ENCODE measurements around the gene IRAK1. TPM values are rescaled to one million over a fixed set of nuclear protein-coding genes. Genes with fewer than 3 reads are reported as not detected.

Gene IRAK1
- total RNA-seq, 2 donors from 2014 or later: 71.0 to 83.9 TPM

DNA sequence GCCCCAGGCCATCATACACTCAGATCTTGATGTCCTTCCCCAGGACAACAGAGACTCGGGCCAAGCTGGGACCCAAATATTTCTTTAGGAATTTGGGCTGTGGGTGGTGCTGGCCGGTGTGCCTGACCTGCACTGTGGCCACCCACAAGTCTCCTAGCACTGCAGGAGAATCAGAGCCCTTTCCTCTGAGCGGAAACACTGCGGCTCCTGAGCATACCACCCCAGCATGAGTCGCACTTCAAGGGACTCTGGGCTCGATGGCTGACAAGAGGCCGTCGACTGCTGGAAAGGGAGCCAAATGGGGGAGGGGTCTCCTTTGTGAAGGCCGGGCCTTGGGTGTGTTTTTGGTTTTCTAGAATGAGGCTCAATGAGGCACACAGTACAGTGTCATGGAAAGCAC, 13.0 kb upstream of the IRAK1 start:
- Histone ChIP-seq H3K4me3 (no peak overlapping the region), H3K36me3 (peaks cover 12% of the 10 kb centered on the region), H3K4me1 (ENCODE audit: control insufficient read depth in 1 of 2, low read depth in 2 of 2) (peaks cover 2 to 15% of the 10 kb centered on the region in 2 donors), H3K27ac (no peak overlapping the region), H3K27me3 (replicated peaks; ENCODE audit: insufficient read depth) (no peaks in the 10 kb centered on the region), H3K9me3 (no peaks in the 10 kb centered on the region)
- DNase-seq (ENCODE audit: low spot score) (no peak), ATAC-seq (ENCODE audit: insufficient number of reproducible peaks, low FRiP score, low read depth) (no peak)
- TF ChIP-seq, protein P1, sequence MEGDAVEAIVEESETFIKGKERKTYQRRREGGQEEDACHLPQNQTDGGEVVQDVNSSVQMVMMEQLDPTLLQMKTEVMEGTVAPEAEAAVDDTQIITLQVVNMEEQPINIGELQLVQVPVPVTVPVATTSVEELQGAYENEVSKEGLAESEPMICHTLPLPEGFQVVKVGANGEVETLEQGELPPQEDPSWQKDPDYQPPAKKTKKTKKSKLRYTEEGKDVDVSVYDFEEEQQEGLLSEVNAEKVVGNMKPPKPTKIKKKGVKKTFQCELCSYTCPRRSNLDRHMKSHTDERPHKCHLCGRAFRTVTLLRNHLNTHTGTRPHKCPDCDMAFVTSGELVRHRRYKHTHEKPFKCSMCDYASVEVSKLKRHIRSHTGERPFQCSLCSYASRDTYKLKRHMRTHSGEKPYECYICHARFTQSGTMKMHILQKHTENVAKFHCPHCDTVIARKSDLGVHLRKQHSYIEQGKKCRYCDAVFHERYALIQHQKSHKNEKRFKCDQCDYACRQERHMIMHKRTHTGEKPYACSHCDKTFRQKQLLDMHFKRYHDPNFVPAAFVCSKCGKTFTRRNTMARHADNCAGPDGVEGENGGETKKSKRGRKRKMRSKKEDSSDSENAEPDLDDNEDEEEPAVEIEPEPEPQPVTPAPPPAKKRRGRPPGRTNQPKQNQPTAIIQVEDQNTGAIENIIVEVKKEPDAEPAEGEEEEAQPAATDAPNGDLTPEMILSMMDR (IDR thresholded peaks at IDR 0.05): no peak

DNA sequence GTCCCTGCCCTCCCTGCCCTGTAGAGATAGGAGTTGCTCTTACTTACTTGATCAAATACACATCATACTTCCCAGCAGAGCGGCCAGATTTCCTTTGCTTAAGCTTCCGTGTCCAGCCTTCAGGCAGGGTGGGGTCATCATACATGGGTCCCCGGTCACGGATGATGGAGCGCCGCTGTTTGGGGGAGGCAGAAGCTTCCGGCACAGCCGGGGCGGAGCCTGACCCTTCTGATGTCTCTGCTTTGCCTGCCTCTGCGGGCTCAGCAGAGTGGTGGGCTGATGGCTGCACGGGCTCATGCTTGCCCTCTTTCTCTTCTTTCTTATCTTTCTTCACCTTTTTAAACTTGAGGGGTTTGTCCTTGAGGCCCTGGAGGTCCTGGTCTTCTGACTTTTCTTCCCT, 12.5 kb upstream of the IRAK1 start:
- ATAC-seq (ENCODE audit: insufficient number of reproducible peaks, low FRiP score, low read depth) (no peak), DNase-seq (ENCODE audit: low spot score) (no peak)
- H3K4me3 ChIP-seq: no peak overlapping the region
- no peak overlapping the region for H3K27ac ChIP-seq
- H3K9me3 ChIP-seq: no peaks in the 10 kb centered on the region
- H3K27me3 ChIP-seq (replicated peaks; ENCODE audit: insufficient read depth): no peaks in the 10 kb centered on the region
- H3K36me3 ChIP-seq: peaks cover 12% of the 10 kb centered on the region
- peaks cover 2 to 15% of the 10 kb centered on the region in 2 donors for H3K4me1 ChIP-seq (ENCODE audit: control insufficient read depth in 1 of 2, low read depth in 2 of 2)
- TF ChIP-seq, protein P1 (IDR thresholded peaks at IDR 0.05): no peak

DNA sequence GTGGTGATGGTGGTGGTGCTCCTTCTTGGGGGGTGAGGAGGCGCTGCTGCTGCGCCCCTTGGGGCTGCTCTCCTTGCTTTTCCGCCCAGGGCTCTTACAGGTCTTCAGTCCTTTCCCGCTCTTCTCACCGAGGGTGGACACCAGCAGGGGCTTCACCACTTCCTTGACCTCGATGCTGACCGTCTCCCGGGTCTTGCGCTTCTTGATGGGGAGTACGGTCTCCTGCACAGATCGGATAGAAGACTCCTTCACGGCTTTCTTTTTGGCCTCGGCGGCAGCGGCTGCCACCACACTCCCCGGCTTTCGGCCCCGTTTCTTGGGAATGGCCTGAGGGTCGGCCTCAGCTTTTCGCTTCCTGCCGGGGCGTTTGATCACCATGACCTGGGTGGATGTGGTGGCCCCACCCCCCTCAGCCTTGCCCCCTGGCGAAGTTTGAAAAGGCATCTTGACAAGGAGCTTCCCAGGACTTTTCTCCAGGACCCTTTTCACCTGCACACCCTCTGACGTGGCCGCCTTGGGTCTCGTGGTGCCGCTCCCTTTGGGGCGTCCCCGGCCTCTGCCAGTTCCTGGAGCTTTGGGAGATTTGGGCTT, 11.1 kb upstream of the IRAK1 start:
- no peak for ATAC-seq (ENCODE audit: insufficient number of reproducible peaks, low FRiP score, low read depth)

DNA sequence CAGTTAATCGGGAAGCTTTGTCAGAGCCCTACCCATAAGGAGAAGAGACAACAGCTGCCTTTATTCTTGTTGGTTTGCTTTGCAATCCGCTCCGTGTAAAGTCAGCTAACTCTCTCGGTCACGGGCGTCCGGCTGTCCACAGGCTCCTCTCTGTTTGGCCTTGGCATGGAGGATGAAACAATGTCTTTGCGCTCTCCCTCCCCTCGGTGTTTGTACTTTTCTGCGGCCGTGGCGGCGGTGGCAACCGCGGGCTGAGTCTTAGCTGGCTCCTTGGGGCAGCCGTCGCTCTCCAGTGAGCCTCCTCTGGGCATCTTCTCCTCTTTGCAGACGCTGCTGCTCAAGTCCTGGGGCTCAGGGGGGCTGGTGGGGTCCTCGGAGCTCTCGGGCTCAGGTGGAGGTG, 10.6 kb upstream of the IRAK1 start:
- Histone ChIP-seq H3K27ac (no peak overlapping the region), H3K36me3 (peaks cover 12% of the 10 kb centered on the region), H3K4me3 (no peak overlapping the region), H3K27me3 (replicated peaks; ENCODE audit: insufficient read depth) (no peaks in the 10 kb centered on the region), H3K9me3 (no peaks in the 10 kb centered on the region), H3K4me1 (ENCODE audit: control insufficient read depth in 1 of 2, low read depth in 2 of 2) (peaks cover 0 to 16% of the 10 kb centered on the region in 2 donors)
- DNase-seq (ENCODE audit: low spot score) (no peak), ATAC-seq (ENCODE audit: insufficient number of reproducible peaks, low FRiP score, low read depth) (no peak)
- TF ChIP-seq, protein P1 (IDR thresholded peaks at IDR 0.05): no peak

More for the DNA sequence above, 11.1 kb upstream of the IRAK1 start:
- TF ChIP-seq, protein P1 (IDR thresholded peaks at IDR 0.05): no peak
- H3K9me3 ChIP-seq: no peaks in the 10 kb centered on the region
- no peaks in the 10 kb centered on the region for H3K27me3 ChIP-seq (replicated peaks; ENCODE audit: insufficient read depth)
- H3K27ac ChIP-seq: no peak overlapping the region
- DNase-seq (ENCODE audit: low spot score): no peak
- peaks cover 0 to 11% of the 10 kb centered on the region in 2 donors for H3K4me1 ChIP-seq (ENCODE audit: control insufficient read depth in 1 of 2, low read depth in 2 of 2)
- H3K36me3 ChIP-seq: peaks cover 12% of the 10 kb centered on the region
- H3K4me3 ChIP-seq: no peak overlapping the region

- ATAC-seq (ENCODE audit: insufficient number of reproducible peaks, low FRiP score, low read depth): no peak
- Histone ChIP-seq H3K36me3 (peaks cover 12% of the 10 kb centered on the region), H3K9me3 (no peaks in the 10 kb centered on the region), H3K27me3 (replicated peaks; ENCODE audit: insufficient read depth) (no peaks in the 10 kb centered on the region), H3K4me1 (ENCODE audit: control insufficient read depth in 1 of 2, low read depth in 2 of 2) (peaks cover 0 to 20% of the 10 kb centered on the region in 2 donors), H3K4me3 (no peak overlapping the region), H3K27ac (no peak overlapping the region)
- DNase-seq (ENCODE audit: low spot score): no peak
- TF ChIP-seq, protein P1 (IDR thresholded peaks at IDR 0.05): no peak
These were observed 9.7 kb upstream of the IRAK1 start for GRCh38 chrX:154029439-154029838.
